Hematopoietic multipotent progenitor cell treated with erythropoietin and hydrocortisone succinate and interleukin-3 and kit ligand, for 8 days (in vitro differentiated cells): Measurements from ENCODE around the gene PHF2.

Experiments used
- DNase-seq: peaks from one replicate; pipeline ENCODE4 v3.0.0-alpha.2; 2015

Gene PHF2

DNA sequence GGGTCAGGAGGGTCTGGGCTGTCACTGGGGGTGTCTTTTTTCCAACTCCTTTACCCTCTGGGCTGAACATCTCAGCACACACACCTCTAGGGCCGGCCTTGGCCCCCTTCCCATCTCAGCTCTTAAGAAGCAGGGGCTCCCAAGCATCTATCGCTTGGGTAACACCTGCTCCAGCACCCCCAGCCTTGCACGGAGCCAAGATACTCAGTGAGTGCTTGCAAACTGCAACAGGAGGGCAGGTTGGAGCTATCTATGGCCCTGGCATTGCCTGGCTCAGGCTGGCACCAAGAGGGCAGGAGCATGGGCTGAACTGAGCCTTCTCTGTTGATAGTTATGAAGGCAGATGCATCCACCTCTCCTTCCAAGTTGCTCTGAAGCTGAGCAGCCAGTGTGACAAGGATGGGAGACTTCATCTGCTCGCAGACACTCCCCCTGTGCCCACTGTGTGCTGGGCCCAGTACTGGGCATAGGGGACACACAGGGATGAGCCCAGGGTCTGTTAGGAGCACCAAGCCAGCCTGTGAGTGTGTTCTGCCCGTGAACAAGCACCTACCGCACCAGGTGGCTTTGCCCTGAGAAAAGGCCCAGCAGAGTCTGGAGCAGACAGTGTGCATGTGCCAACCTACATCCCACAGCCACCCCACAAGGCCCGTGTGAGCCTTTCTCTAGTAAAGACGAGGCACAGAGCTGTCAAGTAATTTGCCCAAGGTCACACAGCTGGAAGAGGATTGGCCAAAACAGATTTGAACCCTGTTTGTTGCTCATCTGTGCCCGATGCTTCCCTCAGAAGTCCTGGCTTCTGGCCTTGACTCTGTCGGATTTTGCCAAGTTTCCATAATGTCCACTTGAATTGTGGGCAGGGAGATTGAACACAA, 58.2 kb downstream of the PHF2 start:
- no peak for DNase-seq

DNA sequence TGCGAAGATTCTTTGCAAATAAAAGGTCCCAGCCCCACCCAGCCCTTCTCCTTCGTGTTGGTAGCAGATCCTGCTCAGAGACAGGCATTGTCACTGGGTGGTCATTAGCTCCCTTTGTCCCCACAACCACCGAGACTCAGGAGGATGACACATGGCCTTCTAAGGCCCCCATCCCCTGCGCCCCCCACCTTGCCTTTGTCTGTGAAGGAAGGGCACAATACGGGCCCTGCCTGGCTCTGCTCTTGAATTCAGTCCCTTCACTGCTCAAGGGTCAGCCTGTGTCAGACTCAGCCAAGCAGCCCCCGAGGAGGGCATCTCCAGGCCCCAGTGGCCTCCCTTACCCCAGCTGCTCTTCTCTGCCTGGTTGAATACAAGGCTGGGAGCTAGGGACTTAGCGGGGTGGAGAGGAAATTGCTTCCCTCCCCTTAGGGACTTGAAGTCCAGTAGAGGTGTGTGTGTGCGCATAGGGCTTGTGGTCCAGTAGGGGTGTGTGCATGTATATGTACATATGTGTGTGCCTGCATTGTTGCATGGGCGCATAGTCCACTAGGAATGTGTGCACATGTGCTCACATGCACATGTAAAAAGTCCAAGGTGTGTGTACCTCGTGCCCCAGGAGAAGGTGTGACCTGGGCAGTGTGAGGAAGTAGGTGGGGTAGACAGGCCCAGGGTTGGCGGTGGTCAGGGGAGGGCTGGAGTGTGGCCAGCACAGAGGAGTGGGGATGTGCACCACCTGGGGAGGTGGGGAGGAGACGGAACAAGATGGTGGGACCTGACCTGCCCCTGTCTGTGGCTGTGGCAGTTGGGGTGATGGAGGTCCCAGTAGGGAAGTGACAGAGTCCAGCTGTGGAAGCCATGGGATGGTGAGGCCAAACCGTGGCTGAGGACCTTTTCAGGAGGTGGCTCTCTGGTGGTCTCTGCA, 59.1 kb downstream of the PHF2 start:
- no peak for DNase-seq

DNA sequence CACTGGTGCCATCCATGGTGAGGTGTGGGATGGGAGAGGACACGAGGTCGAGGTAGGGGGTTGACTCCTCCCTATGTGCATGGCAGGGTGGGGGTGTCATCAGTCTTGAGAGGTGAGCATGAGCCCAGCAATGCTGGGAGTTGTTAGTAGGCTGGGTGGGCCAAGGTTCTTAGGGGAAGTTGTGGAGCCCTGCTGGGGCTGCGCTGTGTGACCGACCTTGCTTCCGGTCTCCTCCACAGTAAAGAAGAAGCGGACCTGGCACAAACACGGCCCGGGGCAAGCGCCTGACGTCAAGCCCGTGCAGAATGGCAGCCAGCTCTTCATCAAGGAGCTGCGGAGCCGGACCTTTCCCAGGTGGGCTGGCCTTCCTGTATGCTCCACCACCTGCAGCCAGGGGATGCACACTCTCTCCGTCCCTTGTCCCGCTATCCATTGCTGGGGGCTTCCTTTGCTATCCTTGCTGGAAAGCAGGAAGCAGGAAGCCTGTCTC, 59.8 kb downstream of the PHF2 start:
- DNase-seq = no peak

DNA sequence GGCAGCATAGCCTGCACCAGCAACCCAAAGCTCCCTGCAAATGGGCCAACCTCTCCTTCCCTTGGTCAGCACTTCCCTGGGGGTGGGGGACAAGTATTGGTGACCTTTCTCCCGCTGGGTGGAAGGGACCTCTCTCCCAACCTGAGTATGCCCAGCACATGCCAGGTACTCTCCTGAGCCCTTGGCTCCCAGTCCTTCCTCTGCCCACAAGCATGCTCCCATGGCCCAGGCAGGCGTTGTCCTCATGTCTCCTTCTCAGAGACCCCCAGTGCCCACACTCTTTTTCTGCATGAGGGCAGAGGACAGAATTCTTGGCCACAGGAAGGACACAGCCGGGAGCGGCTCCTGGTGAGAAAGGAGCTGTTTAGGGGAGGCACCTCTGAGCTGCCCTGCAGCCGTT, 60.3 kb downstream of the PHF2 start:
- no peak for DNase-seq

DNA sequence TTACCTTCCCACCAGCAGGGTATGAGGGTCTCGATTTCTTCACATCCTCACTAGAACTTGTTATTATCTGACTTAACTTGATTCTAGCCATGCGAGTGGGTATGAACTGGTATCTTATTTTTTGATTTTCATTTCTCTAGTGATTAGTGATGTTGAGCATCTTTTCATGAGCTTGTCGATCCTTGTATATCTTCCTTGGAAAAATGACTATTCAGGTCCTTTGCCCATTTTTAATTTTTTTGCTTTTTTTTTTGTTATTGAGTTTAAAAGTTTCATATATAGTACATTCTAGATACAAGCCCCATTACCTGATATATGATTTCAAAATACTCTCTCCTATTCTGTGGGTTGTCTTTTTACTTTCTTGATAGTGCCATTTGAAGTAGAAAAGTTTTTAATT, 61.5 kb downstream of the PHF2 start:
- no peak for DNase-seq

DNA sequence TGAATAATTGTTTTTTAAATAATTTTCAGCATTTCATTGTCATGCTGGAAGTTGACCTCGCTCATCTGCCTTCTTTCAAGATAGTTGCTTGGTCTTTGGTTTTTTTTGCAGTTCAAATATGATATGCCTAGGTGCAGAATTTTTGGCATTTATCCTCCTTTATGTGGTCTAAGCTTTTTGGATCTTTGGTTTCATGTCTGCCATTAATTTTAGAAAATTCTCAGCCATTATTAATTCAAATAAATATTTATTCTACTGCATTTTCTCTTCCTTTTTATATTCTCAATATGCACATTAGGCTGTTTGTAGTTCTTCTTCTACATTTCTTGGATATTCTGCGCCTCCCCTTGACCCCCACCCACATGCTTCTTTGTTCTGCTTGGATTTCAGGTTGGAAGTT, 63.6 kb downstream of the PHF2 start:
- DNase-seq = no peak

DNA sequence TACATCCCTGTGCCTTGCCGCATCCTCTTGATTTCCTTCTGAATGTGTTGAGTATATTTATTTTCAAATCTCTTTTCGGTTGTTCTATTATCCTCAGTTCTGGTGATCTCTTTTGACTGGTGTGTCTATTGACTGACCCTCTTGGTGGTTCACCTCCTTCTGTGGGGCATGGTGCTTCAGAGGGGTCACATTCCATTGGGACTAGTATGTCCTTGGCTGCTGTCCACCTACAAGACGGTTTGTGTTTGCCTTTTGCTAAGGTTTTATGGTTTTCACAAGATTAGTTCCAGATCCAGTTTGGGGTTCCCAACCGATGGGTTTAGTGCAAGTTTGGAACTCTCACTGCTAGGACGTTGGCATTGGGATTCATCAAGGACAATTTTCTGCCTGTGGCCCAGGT, 66.6 kb downstream of the PHF2 start:
- DNase-seq = no peak

DNA sequence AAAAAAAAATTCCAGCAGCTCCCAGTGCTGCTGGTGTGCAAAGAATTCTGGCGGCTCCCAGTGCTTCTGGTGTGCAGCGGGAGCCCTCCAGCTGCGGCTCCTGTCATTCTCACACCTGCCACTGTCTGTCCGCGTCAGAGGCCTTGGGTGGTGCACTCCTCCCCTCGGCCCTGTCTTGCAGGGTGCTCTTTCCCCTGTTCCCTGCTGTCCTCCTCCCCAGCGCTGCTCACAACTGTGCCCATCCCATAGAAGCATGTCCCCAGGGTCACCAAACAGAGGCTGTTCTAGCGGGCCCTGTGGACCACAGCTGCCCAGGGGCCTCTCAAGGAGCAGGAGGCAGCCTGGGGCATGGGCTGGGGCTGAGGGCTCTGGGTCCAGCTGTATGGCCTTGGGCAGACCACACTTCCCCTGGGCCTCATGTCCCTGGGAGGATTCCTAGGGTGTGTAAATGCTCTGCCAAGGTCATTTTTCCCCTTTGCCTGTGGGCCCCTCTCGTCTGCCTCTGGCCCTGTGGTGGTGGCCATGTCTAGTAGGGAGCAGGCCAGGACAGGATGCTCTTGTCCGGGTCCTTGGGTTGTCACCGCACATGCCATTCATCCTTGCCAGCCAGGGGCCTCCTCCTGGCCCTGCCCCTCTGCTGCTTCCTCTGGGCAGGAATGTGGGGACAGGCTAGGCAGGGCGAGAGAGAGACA, 68.2 kb downstream of the PHF2 start:
- DNase-seq = no peak

DNA sequence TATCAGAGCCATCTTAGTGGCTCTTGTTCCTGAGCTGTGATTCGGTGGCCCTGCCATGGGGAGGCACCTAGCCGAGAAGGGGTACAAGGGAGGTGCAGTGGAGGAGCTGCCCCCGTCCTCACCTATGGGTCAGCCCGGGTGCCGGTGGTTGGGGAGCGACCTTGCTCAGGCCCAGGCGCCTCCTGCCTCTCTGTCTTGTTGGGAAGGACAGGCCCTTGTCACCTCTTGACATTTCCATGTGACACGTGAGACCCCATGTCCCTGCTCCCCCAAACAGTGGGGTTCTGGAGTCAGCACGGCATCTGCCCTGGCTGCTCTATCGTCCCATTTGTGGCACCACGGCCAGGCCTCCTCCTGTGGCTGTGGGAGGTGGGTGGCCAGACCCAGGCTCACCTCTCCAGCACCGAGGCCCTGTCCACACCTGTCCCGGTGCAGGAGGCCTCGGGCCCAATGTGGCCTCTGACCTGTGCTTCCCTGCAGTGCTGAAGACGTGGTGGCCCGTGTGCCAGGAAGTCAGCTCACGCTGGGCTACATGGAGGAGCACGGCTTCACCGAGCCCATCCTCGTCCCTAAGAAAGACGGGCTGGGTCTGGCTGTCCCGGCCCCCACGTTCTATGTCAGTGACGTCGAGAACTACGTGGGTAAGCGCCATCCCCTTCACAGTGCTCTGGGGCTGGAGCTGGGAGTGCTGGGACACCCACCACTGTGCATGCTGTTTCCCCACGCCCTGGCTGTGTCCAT, 68.9 kb downstream of the PHF2 start:
- no peak for DNase-seq

DNA sequence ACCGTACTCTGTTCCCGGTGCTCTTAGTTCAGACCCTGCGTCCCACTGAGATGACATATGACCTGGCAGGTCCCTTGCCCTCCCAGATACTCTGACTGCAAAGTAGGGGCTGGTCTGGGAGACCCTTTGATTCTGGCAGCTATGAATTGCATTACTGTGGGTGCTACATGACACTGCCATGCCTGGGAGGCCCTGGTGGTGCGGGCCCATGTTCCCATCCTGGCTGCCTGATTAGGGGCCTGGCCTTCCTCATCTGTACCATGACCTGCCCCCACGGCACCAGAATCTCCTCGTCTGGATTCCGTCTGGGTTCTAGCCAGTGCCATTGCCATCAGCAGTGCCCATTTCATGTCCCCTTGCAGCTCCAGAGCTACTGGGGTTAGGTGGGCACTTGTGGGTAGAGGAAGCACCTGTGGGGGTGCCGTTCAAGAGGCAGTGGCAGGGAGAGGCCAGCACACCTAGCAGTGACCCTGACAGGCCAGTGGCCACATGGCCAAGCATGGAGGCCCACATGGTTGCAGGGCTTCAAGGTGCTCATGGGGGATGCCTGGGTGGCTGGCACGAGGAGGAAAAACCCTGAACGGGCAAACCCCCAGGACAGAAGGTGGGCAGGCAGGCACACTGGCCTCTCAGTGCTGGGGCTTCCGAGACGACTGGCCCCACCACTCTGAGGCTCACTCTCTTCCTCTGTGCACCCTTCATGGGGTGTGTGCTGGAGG, 69.7 kb downstream of the PHF2 start:
- DNase-seq = no peak

DNA sequence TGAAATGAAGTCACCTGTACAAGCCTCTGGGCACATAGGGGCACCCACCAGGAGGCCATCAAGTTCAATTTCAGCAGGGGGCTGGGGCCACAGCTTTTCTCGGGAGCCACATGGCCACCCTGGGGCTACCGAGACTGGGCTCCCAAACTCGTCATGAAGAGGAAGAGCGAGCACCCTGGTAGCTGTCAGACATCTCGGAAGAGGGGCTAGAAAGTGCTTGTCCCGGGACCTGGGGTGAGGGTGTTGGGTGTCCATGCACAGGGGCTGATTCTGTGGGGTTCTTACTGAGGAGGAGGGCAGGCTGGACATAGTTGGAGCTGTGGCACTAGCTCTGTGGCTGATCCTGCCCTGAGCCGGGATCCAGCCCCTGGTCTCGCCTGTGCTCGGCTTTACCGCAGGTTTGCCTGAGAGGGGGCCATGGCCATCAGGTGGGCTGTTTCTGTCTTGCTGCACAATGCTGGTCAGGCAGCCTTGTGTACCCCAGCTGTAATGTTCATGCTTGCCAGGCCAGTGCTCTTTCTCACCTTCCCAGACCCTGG, 70.3 kb downstream of the PHF2 start:
- DNase-seq = no peak

DNA sequence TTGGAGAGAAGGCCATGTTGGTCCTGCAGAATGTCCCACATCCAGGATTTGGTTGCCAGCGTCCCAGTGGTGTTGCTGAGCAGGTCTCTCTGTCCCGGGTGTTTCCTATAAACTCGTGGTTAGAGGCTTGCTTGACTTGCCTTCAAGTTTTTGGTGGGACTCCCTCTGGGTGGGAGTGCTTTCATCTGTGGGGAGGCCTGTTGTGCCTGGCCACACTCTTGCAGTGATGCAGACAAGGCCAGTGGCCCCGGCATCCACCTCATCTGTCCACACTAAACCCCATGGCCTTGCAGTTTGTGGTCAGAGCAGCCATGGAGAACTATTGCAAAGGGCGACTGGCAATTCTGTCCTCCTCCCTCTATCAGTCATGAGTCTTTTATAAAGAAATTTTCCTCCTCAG, 71.8 kb downstream of the PHF2 start:
- DNase-seq = no peak

DNA sequence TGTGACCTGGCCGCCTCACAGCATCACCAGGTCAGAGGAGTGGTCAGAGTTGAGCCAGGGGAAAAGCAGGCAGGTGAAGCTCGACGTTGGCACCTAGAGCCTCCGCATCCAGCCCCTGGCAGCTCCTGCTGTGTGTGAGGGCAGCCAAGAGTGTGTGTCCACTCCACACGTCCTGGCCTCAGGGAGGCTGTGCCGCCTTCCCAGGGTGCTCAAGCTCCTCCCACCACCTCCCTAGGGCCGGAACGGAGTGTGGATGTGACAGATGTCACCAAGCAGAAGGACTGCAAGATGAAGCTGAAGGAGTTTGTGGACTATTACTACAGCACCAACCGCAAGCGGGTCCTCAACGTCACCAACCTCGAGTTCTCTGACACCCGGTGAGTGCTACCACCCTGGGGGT, 72.5 kb downstream of the PHF2 start:
- no peak for DNase-seq

DNA sequence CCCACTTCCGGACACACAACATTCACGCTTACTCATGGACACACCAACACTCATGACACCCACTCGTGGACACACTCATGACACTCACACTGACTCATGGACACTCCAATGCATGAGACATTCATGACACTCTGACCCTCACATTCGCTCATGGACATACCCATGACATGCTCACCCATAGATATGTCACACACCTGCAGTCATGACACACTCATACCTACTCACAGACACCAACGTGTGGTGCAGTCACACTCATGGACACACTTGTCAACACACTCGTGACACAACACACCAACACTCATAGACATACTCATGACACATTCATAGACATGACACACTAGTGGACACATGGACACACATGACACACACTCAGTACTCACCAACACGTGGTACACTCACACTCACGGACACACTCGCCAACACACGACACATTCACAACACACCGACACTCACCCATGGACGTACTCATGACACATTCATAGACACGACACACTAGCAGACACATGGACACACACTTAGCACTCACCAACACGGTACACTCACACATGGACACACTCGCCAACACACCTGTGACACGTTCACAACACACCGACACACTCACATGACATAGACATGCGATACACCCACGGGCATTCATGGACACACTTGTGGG, 73.4 kb downstream of the PHF2 start:
- DNase-seq = no peak

DNA sequence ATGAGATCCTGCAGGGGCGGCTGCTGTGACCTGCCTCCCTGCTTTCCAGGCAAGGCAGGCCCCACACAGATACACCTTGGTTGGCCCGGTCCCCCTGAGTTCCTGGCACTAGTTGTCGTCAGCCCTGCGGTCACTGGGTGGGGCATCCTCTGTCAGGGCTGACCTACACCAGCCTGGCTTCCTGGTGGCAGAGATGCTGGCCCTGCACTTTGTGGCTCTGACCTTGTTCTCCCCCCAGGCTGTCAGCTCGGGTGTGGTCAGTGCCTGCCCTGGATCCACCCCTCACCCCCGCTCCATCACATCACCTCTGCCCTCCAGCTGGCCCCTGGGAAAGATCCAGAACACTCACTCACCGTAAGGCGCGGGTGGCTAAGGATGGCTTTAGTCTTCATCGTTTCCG, 74.1 kb downstream of the PHF2 start:
- DNase-seq = no peak

DNA sequence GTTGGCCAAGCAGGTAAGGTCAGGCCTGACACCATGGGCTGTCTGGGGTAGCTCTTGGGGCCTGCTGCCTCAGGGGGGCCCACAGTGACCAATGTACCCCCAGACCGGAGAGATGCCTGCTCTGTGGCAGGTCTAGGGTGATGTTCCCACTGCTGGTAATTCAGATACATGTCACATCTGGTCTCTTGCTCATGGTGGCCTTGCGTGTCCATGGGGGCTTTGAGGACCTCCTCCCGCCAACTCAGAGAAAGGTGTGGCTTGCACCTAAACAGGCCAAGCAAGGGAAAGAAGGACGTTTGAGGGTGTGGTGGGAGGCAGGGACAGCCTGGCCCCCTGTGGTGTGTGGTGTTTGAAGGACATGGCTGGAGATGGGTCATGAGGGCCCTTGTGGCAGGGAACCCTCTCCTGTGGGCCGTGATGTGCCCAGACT, 75.2 kb downstream of the PHF2 start:
- DNase-seq = no peak

DNA sequence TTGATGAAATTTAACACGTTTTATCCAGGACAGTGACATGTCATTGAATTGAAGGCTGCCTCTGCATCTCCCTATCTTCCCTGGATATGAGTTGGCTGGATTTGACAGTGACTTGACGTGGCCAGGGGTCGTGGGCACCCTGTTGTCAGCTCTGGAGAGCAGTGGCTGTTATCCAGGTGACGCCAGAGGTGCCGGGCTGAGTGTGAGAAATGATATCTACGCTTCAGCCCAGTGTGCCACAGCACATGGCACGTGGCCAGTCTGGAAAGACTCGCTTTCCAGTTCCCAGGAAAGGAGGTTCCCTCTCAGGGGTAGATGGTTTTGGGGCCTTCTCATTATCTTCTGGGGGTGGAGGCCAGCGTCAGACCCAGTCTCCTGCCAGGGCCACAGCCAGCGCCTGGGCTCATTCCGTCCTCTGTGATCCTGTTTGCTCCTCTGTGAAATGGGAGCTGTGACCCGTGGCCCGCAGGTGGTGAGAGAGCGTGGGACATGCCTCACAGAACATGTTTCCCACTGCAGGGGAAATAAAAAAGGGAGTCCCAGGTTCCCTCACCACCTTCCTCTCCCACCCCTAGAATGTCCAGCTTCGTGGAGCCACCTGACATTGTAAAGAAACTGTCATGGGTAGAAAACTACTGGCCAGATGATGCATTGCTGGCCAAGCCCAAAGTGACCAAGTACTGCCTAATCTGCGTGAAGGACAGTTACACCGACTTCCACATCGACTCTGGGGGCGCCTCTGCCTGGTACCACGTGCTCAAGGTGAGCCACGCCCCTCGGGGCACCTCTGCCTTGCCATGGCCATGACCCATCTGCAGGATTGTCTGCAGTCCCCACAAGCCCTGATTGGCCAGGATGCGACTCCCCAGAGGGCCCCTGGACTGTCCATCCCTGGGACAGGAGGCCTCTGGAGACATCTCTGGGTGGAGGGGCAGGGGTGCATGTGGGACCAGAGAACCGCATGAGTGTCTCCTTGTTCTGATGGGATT, 76.5 kb downstream of the PHF2 start:
- DNase-seq = no peak

DNA sequence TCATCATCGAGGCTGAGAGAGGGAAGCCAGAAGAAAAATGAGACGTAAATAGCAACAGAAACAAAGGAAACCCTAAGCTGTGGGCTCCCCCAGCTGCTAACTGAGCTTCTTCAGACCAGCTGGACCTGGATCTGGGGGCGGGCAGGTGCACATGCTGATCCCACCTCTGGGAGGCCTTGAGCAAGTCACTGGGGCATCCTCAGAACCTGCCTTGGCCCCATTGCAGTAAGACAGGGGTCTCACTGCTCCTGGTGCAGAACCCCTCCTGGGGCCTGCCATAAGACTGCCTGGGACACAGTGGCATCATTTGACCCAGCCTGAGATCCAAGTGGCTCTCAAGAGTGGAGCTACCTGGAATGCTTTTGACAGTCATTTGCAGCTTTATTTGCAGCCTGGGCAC, 77.4 kb downstream of the PHF2 start:
- DNase-seq = no peak

DNA sequence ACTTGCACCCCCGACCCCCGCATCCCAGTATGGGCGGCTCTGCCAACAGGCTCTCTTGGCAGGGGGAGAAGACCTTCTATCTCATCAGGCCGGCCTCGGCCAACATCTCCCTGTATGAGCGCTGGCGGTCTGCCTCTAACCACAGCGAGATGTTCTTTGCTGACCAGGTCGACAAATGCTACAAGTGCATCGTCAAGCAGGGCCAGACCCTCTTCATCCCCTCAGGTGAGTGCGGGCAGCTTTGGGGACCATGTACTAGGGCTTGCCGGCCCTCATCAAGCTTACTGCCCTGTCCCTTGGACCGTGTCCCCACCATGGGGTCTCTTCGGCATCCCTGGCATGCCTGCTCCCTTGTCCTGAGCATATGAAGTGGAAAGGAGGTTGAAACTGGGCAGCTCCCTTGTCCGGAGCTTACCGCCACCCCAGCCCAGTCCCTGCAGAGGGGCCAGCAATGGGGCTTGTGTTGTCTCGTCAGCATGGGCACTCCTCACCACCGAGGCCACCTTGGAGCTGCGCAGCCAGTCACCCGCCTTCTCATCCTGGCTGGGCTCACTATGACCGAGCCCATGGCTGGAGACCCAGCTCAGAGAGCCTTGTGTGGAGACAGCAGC, 78.1 kb downstream of the PHF2 start:
- DNase-seq = no peak
